Urothelium cell line (cell line): Measurements from ENCODE around the gene RYR2.
"Not testable (repeated sequence)": the region's sequence is repeated elsewhere in the genome, so short reads cannot be mapped to it uniquely, and the experiment has no call there.

Experiments used
- DNase-seq: peaks from one replicate; pipeline ENCODE4 v3.0.0; 2011; ENCODE audit warnings: low spot score, mixed read lengths
- FAIRE-seq: peaks from 2 replicates; lab custom pipeline; 2011; peaks lifted over from hg19 to GRCh38; lab: Jason Lieb, UNC

Gene RYR2

DNA sequence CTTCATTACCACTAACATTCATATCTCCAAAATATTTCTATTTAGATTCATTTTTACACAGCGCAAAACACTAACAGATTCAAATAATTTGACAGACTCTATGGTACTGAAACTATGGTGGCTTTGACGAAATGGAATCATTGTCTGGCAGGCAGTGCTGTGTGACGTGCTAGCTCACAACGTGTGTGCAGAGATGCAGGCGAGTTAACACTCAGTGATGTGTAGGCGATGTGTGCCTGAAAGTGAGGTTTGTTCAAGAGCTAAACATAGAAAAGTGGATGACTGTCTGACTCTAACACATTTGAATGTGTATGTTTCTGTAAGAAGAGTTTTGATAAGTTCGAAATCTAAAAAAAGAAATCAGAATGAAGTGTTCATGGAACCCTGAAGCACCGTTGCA lies 97.7 kb downstream of the RYR2 start:
- DNase-seq, result no peak
- FAIRE-seq, result no peak

DNA sequence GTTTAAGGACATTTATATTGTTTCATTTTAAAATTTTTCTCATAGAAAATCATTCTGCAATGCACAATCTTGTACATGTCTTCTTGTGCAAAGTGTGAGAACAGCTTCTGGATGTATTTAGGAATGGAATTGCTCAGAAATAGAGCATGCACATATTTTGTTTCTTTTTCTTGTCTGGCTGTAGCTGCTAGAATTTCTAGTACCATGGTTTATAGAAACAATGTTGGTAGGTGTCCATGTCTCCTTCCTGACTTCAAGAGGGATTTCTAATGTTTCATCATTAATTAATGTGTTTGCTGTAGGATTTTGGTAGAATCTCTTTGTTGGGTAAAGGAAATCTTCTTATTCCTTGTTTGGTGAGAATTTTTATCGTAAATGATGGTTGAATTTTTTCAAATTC lies 99.0 kb downstream of the RYR2 start:
- no peak for FAIRE-seq
- no peak for DNase-seq

DNA sequence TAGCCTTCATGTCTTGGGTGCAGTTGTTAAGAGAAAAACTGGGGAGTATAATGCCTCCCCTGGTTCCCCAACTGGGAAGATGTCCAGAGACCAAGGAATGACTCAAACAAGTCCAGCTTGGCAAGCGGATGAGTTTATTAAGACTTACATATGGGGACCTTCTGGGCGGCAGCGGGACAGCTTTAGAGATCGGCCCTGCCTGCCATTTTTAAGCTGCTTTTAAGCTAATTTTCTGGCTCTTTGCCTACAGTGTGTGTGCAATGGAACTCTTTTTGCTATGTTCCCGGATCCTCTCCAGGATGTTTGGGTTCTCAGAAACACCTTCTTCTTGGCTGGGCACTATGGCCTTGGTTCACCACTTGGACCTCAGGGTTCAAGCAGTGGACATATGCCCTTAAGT lies 99.5 kb downstream of the RYR2 start:
- no peak for FAIRE-seq
- no peak for DNase-seq

DNA sequence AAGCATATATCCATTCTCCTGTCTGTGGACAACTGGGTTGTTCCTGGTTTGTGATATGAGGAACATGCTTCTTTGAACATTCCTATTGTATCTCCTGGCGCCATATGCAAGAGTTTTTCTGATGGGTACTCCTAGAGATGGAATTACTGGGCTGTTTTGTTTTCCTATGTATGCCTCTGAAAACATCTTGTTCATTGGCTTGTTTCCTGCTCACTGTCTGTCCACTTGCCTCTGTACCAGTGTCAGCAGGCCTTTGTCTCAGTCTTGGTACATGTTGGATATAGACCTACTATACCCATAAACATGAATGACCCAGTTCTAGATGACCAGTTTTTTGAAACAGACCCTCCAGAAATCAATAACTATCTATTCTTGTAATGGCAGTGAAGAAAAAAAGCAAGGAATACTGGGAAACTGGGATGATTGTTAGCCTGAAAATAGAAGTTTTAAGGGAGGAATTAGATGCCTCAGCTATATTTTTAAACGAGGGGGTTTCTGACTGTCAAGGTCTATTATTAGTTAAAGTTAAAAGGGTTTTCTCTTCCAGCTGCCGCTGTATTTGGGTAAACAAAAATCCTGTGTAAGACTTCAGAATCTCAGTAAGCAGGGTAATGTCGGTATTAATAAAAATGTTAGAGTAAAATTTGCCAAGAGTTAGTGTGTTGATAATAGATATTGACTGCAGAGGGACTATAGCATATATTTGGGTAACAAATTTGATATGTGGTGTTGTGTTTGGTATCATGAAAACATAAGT lies 103.6 kb downstream of the RYR2 start:
- FAIRE-seq, result no peak
- DNase-seq, result no peak

DNA sequence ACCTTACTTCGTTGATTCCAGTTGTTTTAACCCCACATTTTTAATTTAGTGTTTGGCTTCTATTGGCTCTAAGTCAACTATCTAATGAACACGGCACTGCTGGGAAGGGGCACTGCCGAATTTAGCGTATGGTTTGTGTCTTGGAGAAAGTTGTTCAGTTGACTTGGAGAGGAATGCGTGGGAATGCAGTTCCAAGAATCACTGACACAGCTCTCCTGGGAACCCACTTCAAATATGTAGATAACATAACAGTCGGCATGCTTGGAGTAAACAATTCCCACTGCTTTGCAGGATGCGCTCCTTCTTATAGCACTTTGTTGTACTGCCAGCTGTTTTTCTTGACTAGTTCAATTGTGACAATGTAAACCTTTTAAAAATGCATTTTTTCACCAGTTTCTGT lies 104.3 kb downstream of the RYR2 start:
- no peak for FAIRE-seq
- no peak for DNase-seq

DNA sequence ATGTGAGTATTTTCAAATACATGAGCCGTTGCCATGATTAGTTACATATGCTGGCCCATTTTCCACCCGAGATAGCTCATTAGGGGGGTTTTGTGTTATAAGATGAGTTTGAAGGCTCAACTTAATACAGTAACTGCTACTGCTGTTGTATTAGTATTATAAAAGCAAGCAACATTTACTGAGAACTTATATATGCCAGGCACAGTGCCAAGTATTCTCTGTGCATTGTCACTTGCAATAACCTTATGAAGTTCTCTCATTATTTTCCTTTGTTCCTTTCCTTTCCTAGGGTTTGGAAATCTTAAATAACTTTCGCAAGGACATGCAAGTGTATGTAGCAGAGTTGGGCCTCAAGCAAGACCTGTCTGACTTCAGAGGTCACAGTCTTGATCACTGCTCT lies 107.9 kb downstream of the RYR2 start:
- FAIRE-seq (no peak), DNase-seq (no peak)

DNA sequence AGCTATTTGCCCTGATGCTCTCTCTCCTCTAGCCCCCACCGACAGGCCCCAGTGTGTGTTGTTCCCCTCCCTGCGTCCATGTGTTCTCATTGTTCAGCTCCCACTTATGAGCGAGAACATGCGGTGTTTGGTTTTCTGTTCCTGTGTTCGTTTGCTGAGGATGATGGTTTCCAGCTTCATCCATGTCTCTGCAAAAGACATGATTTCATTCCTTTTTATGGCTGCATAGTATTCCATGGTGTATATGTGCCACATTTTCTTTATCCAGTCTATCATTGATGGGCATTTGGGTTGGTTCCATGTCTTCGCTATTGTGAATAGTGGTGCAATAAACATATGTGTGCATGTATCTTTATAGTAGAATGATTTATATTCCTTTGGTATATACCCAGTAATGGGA lies 110.0 kb downstream of the RYR2 start:
- DNase-seq, FAIRE-seq: not testable (repeated sequence)

DNA sequence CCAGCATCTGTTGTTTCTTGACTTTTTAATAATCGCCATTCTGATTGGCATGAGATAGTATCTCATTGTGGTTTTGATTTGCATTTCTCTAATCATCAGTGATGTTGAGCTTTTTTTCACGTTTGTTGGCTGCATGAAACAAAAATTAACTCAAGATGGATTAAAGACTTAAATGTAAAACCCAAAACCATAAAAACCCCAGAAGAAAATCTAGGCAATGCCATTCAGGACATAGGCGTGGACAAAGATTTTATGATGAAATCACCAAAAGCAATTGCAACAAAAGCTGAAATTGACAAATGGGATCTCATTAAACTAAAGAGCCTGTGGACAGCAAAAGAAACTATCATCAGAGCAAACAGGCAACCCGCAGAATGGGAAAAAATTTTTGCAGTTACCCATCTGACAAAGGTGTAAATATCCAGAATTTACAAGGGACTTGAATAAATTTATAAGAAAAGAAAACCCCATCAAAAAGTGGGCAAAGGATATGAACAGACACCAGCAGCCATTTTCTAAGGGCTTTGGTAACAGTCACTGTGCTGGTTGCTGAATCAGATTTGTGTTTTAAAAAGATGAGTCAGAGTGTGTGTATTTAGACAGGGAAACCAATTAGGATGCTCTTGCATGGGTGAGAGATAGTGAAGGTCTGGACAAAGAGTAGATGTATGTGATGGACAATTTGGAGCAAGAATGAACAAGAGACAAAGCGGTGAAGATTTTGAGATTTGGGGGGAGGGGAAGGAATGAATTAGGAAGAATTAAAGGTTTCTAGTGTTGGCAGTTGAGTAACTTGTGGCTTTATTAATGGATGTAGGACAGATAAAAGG lies 110.7 kb downstream of the RYR2 start:
- no peak for DNase-seq

DNA sequence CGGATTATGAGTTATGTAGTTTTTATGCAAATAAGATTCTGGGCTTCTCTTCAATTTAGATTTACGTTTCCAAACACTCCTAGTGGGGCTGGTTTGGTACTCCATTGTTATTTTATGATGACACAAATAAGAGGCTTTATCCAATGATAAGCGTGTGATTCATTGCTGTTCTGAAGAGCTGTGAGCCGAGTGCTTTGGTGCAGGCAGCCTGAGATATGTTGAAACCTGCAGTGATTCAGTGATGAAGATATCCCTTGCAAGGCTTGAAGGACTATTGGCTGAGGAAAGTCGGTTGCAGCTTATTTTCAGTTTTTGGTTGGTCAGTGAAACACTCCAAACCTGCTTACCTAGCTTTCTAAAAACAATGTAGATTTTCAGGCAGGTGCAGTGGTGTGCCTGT lies 112.2 kb downstream of the RYR2 start:
- FAIRE-seq, result no peak
- DNase-seq, result no peak

More for the DNA sequence above, 110.7 kb downstream of the RYR2 start:
- FAIRE-seq, result no peak

DNA sequence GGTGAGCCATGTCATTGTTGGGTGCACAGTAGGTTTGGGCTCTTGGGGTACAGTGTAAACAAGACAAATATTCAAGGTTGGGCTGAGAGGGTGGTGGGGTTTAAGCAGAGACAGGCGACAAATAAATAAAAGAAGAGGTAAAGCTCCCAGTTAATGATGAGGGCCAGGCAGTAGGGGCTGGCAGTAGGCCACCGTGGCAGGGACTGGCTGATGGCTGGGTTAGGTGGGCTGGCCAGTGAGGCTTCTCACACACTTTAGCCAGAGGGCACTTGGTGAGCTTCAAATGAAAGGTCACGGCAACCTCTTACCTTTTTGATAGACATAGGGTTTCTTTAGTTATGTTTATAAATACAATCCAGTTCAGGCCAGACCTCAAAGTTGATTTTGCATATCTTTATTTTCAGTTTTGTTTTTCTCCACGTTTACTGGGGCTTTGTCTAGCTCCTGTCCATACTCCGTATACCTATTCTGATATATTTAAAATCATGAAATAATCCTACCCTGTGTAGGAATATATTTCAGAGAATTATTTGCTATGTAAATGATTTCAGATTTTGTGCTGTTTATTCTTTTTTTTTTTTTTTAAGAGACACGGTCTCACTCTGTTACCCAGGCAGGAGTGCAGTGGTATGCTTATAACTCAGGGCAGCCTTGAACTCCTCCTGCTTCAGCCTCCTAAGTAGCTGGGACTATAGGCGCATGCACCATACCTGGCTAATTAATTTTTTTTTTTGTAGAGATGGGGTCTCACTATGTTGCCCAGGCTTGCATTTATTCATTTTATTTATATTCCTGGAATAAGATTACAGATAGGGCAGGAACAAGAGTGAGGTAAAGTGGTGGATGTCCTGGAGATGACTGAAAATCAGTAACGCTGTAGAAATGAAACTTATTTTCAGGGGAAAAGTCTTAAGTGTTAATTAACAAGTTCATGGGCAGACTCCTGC lies 122.7 kb downstream of the RYR2 start:
- no peak for FAIRE-seq
- DNase-seq, result no peak

DNA sequence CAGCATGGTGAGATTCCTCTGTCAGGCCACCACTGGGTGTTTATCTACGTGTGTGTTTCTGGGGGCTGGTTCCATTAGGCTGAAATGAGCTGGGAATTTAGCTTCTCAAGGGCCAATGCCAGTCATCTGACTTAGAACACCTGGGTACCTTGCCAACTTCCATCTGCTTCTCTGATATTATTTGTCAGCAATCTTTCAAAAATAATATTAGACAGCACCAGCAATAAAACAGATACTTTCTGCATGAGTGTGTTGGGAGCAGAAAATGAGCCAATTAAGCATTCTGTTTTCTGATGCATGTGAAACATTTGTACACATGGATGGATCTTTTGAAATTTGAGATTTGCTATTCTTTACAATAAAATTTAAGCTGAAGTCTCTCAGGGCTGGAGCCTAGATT lies 124.1 kb downstream of the RYR2 start:
- FAIRE-seq (no peak), DNase-seq (no peak)

DNA sequence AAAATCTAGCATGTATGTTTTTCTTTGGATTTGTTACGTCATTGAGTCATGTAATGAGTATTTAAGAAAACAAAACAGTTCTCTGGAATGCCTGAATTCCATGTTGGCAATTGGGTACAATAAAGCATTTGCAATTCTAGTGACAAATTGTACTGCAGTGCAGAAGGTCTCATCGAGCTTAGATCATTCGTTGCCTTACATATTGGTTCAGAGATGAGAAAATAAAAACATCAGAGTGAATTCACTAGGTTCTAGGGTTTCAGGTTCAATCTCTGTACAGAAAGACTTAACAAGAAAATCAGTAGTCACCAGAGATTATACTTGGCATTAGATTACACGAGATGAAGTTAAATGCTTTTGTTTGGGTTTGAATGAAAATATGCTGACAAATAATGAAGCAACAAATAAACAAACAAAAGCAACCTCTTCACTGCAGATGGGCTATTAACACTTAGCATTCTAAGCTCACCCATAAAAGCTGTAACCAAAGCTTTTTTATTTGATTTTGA lies 124.7 kb downstream of the RYR2 start:
- DNase-seq (no peak), FAIRE-seq (no peak)

DNA sequence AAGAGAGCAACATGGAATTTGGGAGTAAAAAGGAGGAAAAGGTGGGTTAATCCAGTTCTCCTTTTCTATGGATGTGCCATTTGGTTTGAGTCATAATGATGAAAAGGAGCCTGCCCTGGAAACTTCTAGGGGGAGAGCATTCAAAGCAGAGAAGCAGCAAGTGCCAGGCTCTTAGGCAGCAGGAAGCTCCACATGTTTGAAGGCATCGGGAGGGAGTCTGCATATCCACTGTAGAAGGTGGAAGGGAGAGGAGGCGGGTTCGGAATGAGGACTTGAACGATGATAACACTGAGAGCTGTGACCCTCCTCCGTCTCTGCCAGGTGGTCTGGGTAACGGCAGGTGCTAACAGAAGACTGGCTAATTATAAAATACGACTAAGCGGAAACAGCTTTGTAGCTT lies 128.2 kb downstream of the RYR2 start:
- DNase-seq (no peak), FAIRE-seq (no peak)

DNA sequence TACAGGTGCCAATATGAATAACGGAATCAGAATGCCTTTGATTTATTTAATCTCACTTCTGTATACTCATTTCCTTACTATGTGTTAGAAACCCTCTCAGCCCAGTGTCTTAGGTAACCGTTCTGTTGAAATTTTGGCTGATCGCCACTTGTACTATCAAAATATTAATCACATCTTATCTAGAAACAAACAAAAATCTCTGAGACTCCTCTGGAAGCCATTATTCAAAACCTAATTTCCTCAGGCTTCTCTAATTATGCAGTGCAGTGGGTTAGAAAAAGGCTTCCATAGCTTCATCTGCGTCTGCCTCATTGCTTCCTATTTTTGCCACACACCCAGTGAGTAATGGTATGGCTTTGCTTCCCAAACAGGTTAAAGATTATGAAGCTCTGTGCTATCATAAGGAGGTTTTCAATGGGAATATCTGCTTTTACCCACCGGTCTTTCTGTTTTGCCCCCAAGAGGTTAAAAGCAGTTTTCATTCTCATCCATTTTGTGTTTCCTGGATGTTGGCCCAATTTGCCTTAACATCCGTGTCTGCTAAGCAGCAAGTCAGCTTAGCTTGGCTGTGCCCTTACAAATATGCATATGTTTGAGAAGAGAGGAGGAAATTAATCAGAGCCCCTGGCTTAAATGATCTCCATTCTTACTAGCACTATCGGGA lies 129.6 kb downstream of the RYR2 start:
- FAIRE-seq, result no peak
- DNase-seq, result no peak

DNA sequence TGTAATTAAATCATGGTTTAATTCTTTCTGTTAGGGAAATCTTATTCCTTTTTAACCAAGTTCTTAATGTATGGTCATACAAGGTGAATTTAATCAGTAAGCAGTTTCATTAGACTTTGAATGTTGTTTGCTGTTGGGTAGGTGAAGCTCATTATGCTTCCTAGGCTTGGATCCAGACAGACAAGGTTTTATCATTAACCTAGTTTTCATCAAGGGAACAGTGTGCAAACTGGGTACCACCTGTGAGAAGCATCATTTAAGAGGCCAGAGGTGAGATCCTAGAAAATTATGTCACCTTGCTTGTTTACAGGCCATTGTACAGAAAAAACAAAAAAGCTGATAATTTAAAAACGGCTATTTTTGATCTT lies 130.1 kb downstream of the RYR2 start:
- FAIRE-seq (no peak), DNase-seq (no peak)

DNA sequence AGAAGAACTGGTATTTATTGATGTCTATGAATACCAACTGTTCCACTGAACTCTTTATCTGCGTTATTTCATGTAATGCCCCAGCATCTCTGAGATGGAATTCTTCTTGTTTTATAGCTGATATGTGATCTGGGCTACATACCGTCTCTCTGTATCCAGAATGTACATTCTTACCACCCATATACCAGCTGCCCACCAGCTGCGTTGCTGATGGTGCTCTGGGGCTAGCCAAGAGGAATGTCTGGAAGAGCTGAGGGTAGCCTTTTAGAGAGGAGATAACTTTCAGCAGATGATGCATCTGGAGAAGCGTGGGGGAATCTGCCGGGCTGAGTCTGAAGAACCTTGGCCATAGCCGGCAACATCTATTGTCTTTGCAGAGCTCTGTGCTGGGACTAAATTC lies 137.5 kb downstream of the RYR2 start:
- DNase-seq (no peak), FAIRE-seq (no peak)

DNA sequence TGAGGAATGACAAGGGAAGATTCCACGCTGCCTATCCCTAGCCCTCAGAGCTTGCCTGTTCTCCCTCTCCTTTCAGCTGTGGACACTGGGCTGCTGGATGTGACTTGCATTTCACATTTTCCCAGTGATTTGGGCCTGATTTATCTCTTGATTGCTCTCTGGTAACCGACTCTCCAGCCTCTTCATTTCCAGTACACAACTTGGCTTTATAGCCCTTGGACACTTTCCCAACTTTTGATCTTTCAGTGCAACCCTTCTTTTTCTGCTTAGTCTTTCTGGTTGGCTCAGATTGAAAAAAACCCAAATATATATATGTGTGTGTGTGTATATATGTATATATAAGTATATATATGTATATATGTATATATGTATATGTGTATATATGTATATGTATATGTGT lies 138.3 kb downstream of the RYR2 start:
- FAIRE-seq (no peak), DNase-seq (no peak)

DNA sequence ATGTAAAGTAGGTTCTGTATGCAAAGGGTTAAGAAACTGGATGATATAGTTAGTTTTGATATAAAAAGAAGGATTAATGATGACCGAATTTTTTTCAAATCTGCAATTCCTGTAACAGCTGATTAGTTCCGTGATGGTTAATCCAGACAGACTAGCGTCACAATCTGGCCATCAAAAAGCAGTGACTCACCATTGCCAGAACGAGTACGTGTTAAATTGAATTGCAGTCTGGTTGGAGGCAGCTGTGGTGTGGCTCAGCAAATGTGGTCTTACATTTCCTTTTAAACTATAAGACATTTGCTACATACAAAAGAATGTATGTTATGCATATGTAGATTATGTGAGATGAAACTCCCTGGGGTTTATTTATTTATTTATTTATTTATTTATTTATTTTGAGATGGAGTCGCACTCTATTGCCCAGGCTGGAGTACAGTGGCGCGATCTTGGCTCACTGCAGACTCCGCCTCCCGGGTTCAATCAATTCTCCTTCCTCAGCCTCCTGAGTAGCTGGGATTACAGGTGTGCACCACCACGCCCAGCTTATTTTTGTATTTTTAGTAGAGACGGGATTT lies 139.8 kb downstream of the RYR2 start:
- no peak for DNase-seq

DNA sequence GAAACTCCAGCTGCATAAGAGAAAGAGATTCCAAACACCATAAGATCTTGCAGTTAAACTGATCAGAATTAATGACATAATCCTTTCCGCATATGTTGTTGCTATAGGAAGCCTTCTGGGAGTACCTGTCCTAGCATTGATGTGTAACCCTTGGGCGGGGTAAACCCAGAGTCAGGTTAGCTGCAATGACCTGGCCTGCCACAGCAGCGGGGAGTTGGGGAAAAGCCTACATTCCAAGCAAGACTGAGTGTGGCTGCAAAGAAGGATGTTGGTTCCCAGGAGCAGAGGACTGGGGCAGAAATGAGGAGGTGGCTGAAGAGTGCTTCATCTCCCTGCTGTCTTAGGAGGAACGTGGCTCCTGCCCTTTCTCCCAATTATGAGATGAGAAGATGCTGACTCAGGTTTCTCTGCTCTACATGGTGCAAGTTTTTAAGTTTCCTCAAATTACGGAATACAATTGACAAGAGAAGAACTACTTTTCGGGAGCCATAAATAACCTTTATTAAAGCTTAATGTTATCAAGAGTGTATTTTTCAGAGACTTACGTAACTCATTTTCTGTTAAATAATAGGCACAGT lies 142.1 kb downstream of the RYR2 start:
- DNase-seq, result no peak
- no peak for FAIRE-seq

More for the DNA sequence above, 139.8 kb downstream of the RYR2 start:
- no peak for FAIRE-seq

DNA sequence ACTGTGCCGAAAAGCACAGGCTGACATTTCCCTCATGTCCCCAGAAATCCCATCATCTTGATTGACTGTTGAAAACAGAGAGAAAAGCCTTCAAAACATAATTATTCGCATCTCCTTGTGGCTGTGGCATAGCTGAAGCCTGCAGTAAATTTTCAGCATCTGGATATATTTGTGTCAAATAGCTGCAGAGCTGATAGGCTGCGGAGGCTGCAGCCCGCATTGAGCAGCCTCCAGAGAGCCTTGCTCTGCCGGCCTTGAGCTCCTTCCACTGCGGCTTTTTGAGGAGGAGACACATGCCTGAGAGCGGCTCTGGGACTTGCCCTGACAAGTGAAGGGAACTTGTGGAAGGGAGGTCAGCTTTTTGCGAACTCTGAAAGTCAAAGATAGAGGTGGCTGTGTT lies 144.7 kb downstream of the RYR2 start:
- DNase-seq, result no peak
- FAIRE-seq, result no peak
